ENCODE measurements around the gene CNTN4.

The CNTN4 gene

DNA sequence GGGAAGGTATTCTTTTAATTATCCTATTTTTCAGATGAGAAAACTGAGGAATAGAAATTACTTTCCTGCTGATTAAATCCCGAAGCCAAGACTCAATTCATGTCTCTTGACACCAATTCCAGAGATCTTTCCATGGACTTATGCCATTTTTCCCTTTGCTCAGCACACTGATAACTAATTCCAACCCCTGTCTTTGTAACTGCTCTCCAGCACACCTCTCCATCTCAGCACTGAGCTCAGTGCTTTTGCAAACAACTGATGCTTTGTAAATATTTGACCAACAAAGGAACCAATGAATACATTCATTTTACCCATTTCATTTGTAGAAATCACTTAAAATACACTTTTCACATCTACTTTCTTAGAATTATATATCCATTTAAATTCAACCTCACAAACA is 762.5 kb downstream of the CNTN4 start:
- no peak for DNase-seq (ENCODE audit: low read depth)

DNA sequence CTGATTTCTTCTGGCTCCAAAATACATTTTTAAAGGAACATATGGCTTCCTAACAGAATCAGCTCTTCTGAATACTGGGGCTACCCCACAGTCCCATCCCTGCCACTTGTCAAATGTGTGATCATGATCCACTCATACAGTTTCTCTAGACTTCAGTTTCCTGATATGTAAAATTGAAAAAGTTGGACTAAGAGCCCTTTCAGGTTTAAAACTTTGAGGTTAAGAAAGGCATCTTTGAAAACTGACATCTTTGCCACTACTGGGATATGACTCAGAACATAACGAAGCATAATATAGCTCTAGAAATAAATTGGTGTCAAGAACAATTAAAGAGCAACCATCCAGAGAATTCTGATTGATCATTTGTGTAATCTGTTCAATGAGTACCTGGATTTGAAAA is 763.3 kb downstream of the CNTN4 start:
- no peak for DNase-seq (ENCODE audit: low read depth)

GRCh38 chr3:2862366-2862765 is 763.7 kb downstream of the CNTN4 start:
- no peak for DNase-seq (ENCODE audit: low read depth)

DNA sequence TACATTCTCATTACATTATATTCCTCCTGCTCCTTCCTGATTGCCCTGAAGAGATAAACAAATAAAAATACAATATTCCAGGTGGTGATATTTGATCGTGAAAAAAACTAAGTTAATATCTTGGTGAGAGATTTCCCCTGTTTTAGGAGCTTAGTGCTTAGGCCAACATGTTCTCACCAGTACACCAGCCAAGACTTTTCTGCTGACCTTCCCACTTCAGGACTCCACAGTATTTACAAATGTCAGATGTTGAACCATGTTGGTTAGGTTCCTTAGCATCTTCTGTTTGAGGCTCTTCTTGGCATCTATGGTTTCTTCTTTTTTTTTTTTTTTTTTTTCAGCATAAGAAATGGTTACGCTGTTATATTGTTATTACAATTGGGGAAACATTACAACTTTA is 764.5 kb downstream of the CNTN4 start:
- DNase-seq (ENCODE audit: low read depth): no peak

- no peak for DNase-seq (ENCODE audit: low read depth)
Measured at GRCh38 chr3:2869905-2870304, 771.2 kb downstream of the CNTN4 start.

- DNase-seq (ENCODE audit: low read depth): no peak
Measured at GRCh38 chr3:2870724-2871333, 772.2 kb downstream of the CNTN4 start.

GRCh38 chr3:2872884-2873283 is 774.2 kb downstream of the CNTN4 start:
- DNase-seq (ENCODE audit: low read depth): no peak

- no peak for DNase-seq (ENCODE audit: low read depth)
Measured at GRCh38 chr3:2873986-2874385, 775.3 kb downstream of the CNTN4 start.

DNA sequence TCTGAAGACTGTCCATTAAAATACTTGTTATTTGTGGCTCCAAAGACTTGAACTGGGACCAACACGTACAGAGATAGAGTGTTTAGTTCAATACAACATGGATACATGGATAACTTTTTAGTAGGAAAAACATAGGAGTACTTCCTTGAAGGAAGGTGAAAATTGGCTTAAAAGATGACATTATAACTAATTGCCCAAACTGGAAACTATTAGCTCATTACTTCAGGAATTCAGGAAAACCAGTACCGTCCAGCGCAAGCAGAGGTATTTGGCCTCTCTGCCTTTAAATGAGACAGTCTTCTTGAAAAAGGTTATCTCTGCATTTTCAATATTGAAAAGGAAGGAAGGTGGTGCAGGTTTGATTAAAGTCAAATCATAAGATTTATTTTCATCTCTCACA is 777.0 kb downstream of the CNTN4 start:
- no peak for DNase-seq (ENCODE audit: low read depth)

DNA sequence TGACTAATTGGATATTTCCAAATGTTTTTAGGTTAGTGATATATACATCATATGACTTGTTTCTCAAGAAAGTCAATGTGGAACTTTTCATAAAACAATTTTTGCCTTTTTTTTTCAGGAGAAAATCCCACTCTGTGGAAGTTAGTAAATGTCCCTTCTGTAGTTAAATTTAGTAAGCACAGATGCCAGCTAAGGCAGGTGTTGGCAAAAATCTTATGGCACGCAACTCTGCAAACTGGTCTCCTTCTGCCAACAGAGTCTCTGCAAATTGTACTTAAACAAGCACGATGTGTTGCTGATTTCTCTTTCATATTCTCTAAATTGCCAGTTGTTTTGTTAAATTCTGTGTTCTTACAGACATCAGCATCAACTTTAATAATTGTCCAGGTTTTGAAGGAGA is 777.7 kb downstream of the CNTN4 start:
- DNase-seq (ENCODE audit: low read depth): no peak

- DNase-seq (ENCODE audit: low read depth): no peak
Measured at GRCh38 chr3:2879023-2879422, 780.4 kb downstream of the CNTN4 start.

GRCh38 chr3:2879587-2879986 is 780.9 kb downstream of the CNTN4 start:
- no peak for DNase-seq (ENCODE audit: low read depth)

DNA sequence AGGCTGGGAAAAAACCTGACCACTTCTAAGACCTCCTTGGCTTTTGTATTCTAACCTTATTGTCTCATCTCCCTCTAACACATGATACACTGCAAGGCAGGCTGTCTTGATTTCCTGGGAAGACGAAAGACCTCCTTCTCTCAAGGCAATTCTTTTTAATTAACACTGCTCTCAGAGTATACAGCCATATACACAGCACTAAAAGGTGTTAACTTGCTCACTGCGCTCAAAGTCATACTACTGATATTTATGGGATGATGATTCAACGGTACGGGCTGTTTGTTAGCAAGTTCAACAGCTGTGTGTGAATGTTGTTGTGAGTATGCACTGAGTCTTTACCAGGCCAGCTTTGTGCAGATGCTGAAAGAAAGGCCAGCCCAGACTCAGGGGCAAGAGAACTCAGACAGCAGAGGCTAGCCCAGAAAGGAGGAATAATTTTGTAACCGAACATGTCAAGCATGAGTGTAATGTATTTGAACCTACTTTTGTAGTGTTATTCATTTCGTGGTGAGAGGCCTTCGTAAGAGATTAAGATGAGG is 781.6 kb downstream of the CNTN4 start:
- DNase-seq (ENCODE audit: low read depth): no peak

DNA sequence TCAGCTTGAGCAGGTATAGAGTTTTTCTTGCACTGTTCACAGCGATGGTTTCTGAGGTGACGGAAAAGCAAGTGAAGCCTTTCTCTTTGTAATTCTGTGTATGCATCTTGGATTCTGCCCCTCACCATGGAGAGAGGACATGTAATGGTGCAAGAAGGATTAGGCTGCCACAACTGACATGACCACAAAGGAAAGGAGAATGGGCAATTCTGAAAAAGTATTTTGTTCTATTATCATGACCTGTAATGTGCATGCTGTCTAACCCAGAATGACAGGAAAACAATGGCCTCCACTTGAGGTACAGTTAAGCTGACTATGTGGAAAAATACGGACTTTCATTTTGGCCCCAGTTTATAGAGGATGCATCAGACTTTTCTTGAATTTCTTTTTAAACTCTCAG is 784.6 kb downstream of the CNTN4 start:
- no peak for DNase-seq (ENCODE audit: low read depth)

DNA sequence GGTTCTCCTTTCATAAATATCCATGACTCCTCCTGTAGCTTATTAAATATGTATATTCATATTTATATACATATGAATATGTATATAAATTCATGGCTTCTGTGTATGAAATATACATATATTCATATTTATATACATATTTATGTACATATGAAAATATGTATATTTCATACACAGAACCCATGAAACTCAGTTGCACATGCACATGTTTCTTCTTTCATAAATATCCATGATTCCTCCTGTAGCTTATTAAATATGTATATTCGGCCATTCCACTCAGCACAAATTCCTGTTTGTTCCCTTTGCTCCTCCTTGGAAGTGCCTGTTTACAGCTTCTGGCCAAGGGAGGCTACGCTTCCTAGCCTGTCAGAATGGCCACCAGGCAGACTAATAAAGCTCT is 789.9 kb downstream of the CNTN4 start:
- no peak for DNase-seq (ENCODE audit: low read depth)

- no peak for DNase-seq (ENCODE audit: low read depth)
Measured at GRCh38 chr3:2889736-2890135, 791.1 kb downstream of the CNTN4 start.

GRCh38 chr3:2896308-2896939 is 797.8 kb downstream of the CNTN4 start:
- no peak for DNase-seq (ENCODE audit: low read depth)

- no peak for DNase-seq (ENCODE audit: low read depth)
Measured at GRCh38 chr3:2897821-2898220, 799.2 kb downstream of the CNTN4 start.

- no peak for DNase-seq (ENCODE audit: low read depth)
Measured at GRCh38 chr3:2898591-2899353, 800.1 kb downstream of the CNTN4 start.

DNA sequence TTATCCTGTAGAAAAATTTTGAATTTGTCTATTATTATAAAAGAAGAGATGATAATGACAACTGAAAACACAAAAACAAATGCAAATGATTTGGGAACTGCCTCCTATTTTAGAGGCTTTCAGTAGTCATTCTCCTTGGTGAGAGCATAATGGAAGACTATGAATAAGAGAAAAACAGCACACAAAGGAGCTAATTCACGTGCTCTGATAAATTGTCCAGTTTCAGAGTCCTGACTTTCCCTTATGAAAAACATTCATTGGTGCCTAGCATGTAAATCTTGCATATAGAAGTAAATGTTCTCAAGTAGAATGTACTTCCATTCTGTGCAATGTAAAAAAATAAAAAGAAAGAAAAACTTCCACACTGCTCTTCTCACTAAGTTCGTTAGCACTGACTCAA is 805.4 kb downstream of the CNTN4 start:
- no peak for DNase-seq (ENCODE audit: low read depth)

DNA sequence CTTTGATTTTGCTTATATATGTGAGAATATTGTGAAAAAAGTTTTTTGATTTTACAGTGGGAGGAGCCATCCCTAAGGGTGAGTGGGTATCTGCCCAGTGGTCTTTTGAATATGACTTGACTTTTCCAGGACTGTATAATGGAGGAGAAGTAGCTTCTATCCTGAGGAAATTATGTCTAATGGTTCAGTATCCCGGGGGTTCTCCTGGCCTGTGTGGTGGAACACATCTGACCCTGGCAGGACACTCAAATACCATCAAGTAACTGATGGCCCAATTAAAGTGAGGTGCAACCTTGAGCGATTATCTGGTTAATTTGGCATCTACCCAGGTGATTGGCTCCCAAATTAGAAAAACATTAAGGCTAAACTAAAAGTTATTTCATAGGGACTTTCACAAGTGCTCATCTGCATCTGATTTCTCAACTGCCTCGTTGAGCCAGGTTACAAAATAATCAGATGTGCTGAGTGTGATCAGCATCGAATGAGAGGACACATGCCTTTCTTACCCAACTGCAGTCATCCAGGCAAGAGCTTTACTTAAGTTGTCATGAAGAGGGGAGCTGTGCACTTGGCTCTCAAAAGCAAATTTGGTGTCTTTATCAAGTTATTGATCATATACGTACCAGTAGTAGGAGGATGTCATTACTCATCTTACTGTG is 810.2 kb downstream of the CNTN4 start:
- DNase-seq (ENCODE audit: low read depth): no peak

DNA sequence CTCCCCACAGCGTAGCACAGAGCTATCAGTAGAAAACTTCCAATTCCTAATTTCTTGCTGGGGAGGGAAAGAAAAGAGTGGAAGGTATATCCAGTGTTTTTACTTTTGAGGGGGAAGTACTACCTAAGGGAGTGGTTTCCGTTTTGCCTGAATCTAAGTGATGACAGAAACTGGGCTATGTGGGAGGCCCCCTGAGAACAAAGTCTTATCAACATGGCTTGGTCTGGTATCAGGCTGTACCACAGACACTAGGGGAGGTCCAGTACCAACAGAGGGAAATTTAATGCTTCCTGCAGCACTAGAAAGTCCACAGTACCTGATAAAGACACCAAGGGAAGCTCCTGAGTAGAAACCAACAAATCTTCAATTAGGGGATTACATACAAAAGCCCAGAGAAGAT is 812.3 kb downstream of the CNTN4 start:
- no peak for DNase-seq (ENCODE audit: low read depth)

DNA sequence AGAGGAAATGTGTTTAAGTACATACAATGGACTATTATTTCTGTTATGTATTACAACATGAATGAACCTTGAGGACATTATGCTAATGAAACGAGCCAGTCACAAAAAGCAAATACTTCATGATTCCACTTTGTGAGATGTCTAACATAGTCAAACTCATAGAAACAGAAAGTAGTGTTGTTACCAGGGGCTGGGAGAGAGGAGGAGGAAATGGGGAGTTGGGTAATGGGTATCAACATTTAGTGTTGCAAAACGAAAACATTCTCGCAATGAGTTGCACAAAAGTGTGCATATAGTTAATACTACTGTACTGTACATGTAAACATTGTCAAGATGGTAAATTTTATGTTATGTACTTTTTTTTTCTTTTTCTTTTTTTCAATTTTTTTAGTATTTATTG is 817.2 kb downstream of the CNTN4 start:
- no peak for DNase-seq (ENCODE audit: low read depth)

Data from activated T-cell treated with anti-CD3 and anti-CD28 coated beads for 48 hours (primary cell).